Fibroblast of skin of scalp (primary cell): ENCODE results near the gene TMEFF2.
A peak's percentile ranks its signal among the peaks of the same experiment; 100 is the strongest.
"Not testable (repeated sequence)": the region's sequence is repeated elsewhere in the genome, so short reads cannot be mapped to it uniquely, and the experiment has no call there.

Source experiments
- DNase-seq: peaks from one replicate; pipeline ENCODE4 v3.0.0-alpha.2; 2013

TMEFF2 gene

DNA sequence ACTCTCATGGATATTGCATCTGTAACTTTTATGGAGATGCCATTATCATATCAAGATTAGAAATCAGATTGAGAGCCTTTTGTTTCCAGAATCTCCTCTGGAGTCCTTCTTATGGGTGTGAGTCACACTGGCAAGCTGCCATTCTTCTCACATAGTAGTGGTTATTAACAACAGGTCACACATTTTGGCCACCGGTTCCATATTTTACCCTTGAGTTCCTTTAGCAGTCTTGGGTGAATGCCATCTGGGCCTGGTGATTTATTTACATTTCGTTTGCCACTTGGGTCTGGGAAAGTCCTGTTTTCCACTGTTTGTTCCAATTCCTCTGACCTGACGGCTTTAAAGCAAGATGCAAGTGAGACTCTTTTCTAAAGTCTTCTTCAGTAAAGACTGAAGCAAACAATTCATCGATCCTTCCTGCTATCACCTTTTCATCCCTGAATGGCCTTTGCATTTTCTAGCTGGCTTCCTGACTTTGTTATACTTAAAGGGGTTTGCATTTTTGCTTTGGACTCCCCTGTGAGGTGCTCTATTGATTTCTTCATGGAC lies 267.3 kb downstream of the TMEFF2 start:
- DNase-seq: peak; percentile 84

- no peak for DNase-seq
Observed at GRCh38 chr2:191926671-191927070, 268.1 kb downstream of the TMEFF2 start.

- no peak for DNase-seq
Observed at GRCh38 chr2:191923652-191923997, 271.1 kb downstream of the TMEFF2 start.

- DNase-seq: no peak
Observed at GRCh38 chr2:191922736-191923651, 271.7 kb downstream of the TMEFF2 start.

- DNase-seq: not testable (repeated sequence)
Observed at GRCh38 chr2:191921650-191922049, 273.1 kb downstream of the TMEFF2 start.

DNA sequence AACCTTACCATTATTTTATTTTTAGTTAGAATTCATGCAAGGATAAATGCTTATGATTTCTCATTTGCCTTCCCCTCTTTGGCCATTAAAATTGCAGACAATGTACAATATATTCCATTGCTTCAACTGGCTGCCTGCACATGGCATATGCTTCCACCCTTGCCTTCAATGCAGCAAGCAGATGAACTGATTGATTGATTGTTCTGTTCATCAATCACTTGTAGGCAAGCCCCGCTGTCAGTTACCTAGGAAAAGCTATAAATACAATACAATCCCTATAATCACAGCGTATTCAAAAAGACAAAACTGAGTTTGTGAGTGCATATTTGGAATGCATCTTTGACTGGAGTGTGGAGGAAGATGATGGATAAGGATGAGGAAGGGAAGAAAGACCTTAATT lies 274.2 kb downstream of the TMEFF2 start:
- no peak for DNase-seq

DNA sequence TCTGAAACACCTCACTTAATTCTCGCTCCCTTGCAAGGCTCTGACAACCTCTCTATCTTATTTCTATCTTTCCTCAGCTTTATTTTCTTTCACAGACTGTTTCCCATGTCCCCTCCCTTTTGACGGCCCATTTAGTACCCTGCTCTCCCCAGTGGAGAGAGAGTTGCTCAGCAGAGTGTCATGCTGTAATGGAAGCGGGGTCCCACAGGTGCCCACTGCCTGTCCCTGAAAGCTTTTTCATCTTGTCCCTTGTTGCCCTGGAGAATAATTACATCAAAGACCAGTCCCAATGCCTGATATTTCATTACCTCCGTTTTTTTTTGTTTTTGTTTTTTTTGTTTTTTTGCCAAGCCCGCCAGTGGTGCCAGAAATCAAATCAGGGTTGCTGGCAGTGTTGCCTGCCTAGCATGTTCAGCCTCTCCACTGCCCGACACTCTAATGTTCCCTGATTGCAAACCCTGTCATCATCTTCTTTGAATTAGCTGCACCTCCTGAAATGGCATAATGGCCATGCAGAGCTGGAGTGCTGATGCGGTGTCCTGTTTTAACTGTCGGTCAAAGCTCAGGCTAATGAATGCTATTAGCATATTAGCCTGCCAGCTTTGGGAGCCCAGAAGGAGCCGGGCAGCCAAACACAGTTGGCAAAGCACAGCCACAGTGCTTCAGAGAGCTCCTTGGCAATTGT lies 276.6 kb downstream of the TMEFF2 start:
- no peak for DNase-seq

- no peak for DNase-seq
Observed at GRCh38 chr2:191917430-191917881, 277.3 kb downstream of the TMEFF2 start.

DNA sequence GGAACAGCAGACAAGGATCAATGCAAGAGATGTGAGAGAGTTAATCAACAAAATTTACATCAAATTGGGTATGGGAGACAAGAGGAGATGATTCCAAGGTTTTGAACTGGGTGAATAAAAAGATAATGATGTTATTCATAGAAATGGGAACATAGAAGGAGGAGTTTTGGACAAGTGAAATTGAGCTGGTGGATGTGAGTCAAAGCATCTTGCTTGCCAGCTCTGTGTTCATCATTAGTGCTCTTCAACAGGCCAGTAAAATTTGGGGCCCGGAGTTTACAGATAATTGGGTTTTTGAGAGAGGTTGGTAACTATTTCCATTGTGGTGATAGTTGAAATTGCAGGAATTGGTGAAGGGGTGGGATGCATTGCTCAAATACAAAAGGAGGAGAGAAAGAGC lies 277.9 kb downstream of the TMEFF2 start:
- DNase-seq: no peak

- no peak for DNase-seq
Observed at GRCh38 chr2:191915750-191916149, 279.0 kb downstream of the TMEFF2 start.

GRCh38 chr2:191913796-191914195 lies 280.9 kb downstream of the TMEFF2 start:
- DNase-seq: no peak

DNA sequence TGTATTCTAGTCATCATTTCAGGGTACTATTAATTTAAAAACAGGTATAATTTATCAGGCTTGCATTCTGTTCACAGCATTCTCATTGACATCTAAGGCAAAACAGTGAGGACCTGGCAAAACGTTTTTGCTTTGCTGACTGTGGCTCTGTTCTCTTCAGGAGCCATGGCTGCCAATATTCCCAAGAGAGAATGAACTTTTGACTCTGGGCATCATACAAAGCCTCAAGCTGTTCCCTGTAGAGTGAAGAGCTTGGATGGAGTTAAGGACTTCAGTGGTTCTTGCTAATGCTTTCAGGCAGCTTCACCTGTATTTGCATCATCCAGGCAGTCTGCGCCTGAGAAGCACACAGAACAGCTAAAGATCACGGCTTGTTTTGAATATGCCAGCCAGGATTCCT lies 282.0 kb downstream of the TMEFF2 start:
- DNase-seq: no peak

GRCh38 chr2:191910518-191910917 lies 284.2 kb downstream of the TMEFF2 start:
- peak; percentile 65 for DNase-seq

DNA sequence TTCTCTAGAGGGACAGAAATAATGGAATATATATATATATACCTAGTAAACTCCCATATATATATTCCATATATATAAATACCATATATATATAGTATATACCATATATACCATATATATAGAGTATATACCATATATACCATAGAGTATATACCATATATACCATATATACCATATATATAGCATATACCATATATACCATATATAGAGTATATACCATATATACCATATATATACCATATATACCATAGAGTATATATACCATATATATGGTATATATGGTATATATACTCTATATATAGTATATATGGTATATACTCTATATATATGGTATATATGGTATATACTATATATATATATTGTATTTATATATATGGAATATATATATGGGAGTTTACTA lies 285.9 kb downstream of the TMEFF2 start:
- no peak for DNase-seq

DNA sequence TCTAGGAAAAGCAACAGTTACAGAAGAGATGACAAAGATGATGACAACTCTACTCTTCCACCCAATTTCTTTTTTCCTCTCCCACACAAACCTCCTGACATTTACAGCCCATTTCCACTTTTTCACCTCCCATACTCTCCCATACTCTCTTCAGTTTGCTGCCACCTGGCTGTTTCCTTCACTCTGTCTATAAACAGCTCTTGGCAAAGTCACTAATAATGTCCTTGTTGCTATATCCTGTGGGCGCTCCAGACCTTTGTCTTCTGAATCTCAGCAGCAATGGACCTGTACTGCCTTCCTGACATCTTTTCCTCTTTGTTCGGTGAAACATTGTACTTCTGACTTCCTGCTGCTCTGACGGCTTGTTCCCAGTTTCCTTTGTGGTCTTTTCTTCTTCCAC lies 287.2 kb downstream of the TMEFF2 start:
- no peak for DNase-seq

- DNase-seq: no peak
Observed at GRCh38 chr2:191907091-191907490, 287.6 kb downstream of the TMEFF2 start.

GRCh38 chr2:191905336-191905735 lies 289.4 kb downstream of the TMEFF2 start:
- DNase-seq: no peak

GRCh38 chr2:191901031-191901430 lies 293.7 kb downstream of the TMEFF2 start:
- DNase-seq: no peak

GRCh38 chr2:191899410-191899809 lies 295.3 kb downstream of the TMEFF2 start:
- DNase-seq: peak; percentile 77
